Fibroblast of skin of right biceps (primary cell): ENCODE data around the gene LCN15.
A peak's percentile ranks its signal among the peaks of the same experiment; 100 is the strongest.
"Not testable (repeated sequence)": the region's sequence is repeated elsewhere in the genome, so short reads cannot be mapped to it uniquely, and the experiment has no call there.

Experiments
- DNase-seq: peaks from one replicate; pipeline ENCODE4 v3.0.0-alpha.2; 2013

The LCN15 gene

GRCh38 chr9:136793086-136793946, 29.0 kb upstream of the LCN15 start:
- no peak for DNase-seq

GRCh38 chr9:136792321-136793085, 28.2 kb upstream of the LCN15 start:
- DNase-seq = no peak

- peak; percentile 27 for DNase-seq
Measured at GRCh38 chr9:136791516-136792276, 27.4 kb upstream of the LCN15 start.

DNA sequence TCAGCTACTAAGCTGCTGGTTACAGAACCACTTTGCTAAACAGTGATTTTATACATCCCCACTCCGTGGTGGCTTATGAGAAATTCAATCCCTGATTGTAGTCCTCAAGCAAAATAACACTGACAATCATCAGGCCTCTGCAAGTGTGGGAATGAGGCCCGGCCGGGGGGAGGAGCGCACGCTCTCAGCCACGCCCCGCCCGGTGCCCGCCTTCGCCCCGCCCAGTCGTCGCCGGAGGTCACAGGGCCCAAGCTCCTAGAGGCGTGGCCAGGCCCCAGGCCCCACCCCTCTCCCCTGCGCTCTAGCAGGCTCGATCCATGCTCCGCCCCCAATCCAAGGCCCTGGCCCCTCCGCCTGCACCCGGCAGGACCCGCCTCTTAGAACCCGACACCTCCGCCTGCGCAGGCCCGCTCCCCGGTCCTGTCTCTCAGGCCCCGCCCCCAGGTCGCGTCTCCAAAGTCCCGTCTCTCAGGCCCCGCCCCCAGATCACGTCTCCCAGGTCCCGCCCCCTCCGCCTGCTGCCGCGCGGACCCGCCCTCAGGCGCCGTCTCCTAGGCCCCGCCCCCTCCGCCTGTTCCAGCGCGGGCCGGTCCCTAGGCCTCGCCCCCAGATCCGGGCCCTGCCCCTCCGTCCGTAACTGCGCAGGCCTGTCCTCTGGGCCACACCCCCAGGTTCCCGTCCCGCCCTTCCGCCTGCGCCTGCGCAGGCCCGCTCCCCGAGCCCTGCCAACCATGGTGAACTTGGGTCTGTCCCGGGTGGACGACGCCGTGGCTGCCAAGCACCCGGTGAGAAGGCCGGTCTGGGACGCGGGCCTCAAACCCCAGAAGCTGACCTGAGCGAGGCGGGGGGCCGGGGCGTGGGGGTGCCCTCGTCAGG, 26.6 kb upstream of the LCN15 start, which contains the start of gene TMEM141:
TMEM141 (plus strand) TSS at position 705 of the 876 bp plus-strand sequence; CDS start at position 732, 27 bp downstream.
- peak; percentile 99 for DNase-seq

DNA sequence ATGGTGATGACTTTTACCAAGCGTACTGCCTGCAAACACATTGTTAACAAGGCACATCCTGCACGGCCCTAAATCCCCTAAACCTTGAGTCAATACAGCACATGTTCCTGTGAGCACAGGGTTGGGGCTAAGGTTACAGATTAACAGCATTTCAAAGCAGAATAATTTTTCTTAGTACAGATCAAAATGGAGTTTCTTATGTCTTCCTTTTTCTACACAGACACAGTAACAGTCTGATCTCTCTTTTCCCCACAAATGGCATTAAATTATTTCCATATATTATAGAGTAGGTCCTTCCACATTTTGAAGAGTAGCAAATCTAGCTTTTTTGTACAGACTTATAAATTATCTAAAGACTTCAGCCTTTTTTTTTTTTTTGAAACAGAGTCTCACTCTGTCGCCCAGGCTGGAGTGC, 25.2 kb upstream of the LCN15 start:
- DNase-seq = no peak

GRCh38 chr9:136788644-136789522, 24.6 kb upstream of the LCN15 start:
- DNase-seq = not testable (repeated sequence)

DNA sequence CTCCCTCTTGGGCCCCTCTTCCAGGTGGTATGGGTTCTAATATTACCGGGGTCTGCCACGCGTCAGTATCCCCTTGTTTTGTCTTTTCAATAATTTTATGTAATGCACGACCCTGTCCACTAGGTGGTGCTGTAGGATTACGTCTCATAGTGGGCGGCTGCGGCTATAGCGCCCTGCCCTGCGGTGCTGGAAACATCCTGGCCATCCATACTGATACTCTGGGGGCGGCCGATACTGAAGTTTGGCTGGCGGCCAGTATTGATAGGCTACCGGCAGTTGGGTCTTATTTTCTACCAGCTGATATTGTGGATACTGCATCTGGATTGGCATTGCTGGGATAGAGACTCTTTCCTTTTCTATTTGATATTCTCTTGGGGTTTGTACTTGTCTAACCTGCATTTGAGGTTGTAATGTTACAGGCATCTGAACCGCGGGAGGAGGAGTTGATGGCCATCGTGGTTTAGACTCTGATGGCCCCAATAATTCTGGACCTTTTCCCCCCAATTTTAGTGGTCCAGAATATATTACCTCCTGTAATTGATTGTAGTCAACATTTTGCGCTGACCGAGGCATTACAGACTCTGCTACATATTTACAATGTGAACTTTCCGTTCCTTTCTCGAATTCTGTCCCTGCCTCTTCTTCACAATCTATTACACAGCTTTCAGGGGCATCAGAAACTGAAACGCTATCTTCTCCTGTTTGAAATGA, 23.5 kb upstream of the LCN15 start:
- DNase-seq = peak; percentile 60

GRCh38 chr9:136786983-136787382, 22.7 kb upstream of the LCN15 start:
- not testable (repeated sequence) for DNase-seq

GRCh38 chr9:136786451-136786850, 22.1 kb upstream of the LCN15 start:
- no peak for DNase-seq

- DNase-seq = not testable (repeated sequence)
Measured at GRCh38 chr9:136785565-136786355, 21.4 kb upstream of the LCN15 start.

- DNase-seq = no peak
Measured at GRCh38 chr9:136784997-136785361, 20.7 kb upstream of the LCN15 start.

GRCh38 chr9:136784249-136784996, 20.1 kb upstream of the LCN15 start:
- DNase-seq = no peak

DNA sequence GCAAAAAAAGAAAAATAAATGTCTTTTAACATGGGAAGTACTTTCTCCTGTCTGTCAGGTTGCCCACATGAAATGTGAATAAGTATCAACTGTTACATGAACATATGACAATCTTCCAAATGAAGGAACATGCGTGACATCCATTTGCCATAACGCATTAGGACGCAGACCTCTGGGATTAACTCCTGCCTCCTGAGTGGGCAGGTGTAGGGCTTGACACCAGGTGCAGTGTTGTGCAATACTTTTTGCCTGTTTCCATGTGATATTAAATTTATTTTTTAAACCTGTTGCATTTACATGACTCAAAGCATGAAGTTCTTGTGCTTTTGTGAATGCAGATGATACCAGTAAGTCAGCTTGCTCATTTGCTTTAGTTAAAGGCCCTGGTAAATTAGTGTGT, 18.1 kb upstream of the LCN15 start:
- no peak for DNase-seq

DNA sequence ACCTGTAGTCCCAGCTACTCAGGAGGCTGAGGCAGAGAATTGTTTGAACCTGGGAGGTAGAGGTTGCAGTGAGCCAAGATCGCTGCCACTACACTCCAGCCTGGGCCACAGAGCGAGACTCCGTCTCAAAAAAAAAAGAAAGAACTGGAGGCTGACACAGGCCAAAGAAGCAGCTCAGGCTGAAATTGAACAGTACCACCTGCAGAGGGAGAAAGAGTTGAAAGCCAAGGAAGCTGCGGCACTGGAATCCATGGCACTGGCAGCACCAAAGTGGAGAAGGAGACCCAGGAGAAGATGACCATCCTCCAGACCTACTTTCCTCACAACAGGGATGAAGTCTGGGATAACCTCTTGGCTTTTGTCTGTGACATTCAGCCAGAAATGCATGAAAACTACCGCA, 15.5 kb upstream of the LCN15 start:
- DNase-seq = no peak

DNA sequence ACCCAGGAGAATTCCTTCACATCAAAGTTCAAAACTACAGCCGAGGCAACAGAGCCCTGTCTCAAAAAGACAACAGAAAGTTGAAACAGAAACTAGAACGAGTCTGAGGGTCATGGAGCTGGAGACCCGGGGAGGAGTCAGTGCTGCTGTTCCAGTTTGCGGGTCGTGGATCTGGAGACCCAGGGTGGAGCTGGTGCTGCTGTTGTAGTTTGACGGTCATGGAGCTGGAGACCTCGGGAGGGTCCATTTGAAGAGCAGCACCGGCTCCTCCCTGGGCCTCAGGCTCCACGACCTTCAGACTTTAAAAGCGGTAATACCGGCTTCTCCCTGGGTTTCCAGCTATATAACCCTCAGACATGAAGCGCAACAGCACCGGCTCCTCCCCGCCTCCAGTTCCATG, 13.0 kb upstream of the LCN15 start:
- no peak for DNase-seq

- DNase-seq = no peak
Measured at GRCh38 chr9:136776947-136777346, 12.6 kb upstream of the LCN15 start.

- no peak for DNase-seq
Measured at GRCh38 chr9:136775191-136775590, 10.9 kb upstream of the LCN15 start.

DNA sequence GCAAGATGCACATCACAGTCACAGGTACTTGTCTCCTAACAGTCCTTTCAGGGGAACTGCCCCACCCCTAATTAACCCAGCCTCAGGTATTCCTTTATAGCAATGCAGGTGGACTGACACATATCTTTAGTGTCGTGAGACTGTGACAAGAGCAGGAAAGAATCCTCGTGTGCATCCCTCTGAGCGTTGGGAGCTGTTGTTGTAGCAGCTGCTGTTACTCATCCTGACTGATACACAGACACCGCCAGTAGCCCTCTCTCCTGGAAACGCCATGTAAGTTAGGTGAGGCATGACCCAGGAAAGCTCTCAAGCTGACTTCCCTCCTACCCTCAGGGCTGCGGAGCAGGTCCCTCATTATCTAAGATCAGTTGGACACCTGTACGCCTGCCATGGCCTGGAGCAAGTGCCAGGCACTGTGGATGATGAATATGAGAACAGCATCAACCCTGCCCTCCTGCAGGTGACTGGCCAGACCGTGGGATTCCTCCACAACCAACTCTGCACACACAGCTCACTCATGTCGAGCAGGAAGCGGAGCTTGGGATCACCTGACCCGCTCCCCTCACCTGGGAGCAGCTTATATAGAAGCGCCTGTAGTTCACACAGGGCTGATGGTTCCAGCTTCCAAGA, 10.2 kb upstream of the LCN15 start:
- no peak for DNase-seq
